ENCODE data around the gene MTCH1. TPM values are rescaled to one million over a fixed set of nuclear protein-coding genes. Genes with fewer than 3 reads are reported as not detected.

Gene MTCH1
- total RNA-seq, 1 donor from 2014 or later, result 120 TPM

- Mint-ChIP-seq H3K9me3 (no peaks in the 10 kb centered on the region), H3K27ac (no peak overlapping the region), H3K4me3 (no peak overlapping the region), H3K27me3 (ENCODE audit: insufficient read depth) (no peaks in the 10 kb centered on the region), H3K4me1 (ENCODE audit: low read depth) (peaks cover 7% of the 10 kb centered on the region), H3K36me3 (ENCODE audit: low read depth) (peaks cover 47% of the 10 kb centered on the region)
- no peak for DNase-seq (ENCODE audit: low spot score)
- intact Hi-C loops (cut with micrococcal nuclease), result no loop called here
Measured at GRCh38 chr6:36969240-36969691, 16.7 kb downstream of the MTCH1 start.

GRCh38 chr6:36968266-36968977 is 17.6 kb downstream of the MTCH1 start:
- DNase-seq (ENCODE audit: low spot score), result no peak
- no peak overlapping the region for H3K27ac Mint-ChIP-seq
- H3K4me3 Mint-ChIP-seq, result no peak overlapping the region
- intact Hi-C loops (cut with micrococcal nuclease), result no loop called here
- peaks cover 13% of the 10 kb centered on the region for H3K4me1 Mint-ChIP-seq (ENCODE audit: low read depth)
- H3K36me3 Mint-ChIP-seq (ENCODE audit: low read depth), result peaks cover 44% of the 10 kb centered on the region
- H3K9me3 Mint-ChIP-seq, result no peaks in the 10 kb centered on the region
- H3K27me3 Mint-ChIP-seq (ENCODE audit: insufficient read depth), result no peaks in the 10 kb centered on the region

- no peaks in the 10 kb centered on the region for H3K9me3 Mint-ChIP-seq
- intact Hi-C loops (cut with micrococcal nuclease), result no loop called here
- no peak overlapping the region for H3K4me3 Mint-ChIP-seq
- H3K36me3 Mint-ChIP-seq (ENCODE audit: low read depth), result peaks cover 40% of the 10 kb centered on the region
- H3K4me1 Mint-ChIP-seq (ENCODE audit: low read depth), result peaks cover 20% of the 10 kb centered on the region
- H3K27ac Mint-ChIP-seq, result peak overlapping the region; percentile 34
- no peak for DNase-seq (ENCODE audit: low spot score)
- H3K27me3 Mint-ChIP-seq (ENCODE audit: insufficient read depth), result no peaks in the 10 kb centered on the region
Measured at GRCh38 chr6:36967757-36968156, 18.2 kb downstream of the MTCH1 start.

- Mint-ChIP-seq H3K4me1 (ENCODE audit: low read depth) (peaks cover 22% of the 10 kb centered on the region), H3K36me3 (ENCODE audit: low read depth) (peaks cover 35% of the 10 kb centered on the region), H3K9me3 (no peaks in the 10 kb centered on the region), H3K27ac (no peak overlapping the region), H3K27me3 (ENCODE audit: insufficient read depth) (no peaks in the 10 kb centered on the region), H3K4me3 (no peak overlapping the region)
- intact Hi-C loops (cut with micrococcal nuclease), result no loop called here
- no peak for DNase-seq (ENCODE audit: low spot score)
Measured at GRCh38 chr6:36967301-36967700, 18.7 kb downstream of the MTCH1 start.

- H3K27ac Mint-ChIP-seq, result no peak overlapping the region
Measured at GRCh38 chr6:36964908-36965307, 21.1 kb downstream of the MTCH1 start.

GRCh38 chr6:36964349-36964748 is 21.6 kb downstream of the MTCH1 start:
- Mint-ChIP-seq H3K27ac (no peak overlapping the region), H3K4me3 (no peak overlapping the region), H3K9me3 (no peaks in the 10 kb centered on the region), H3K27me3 (ENCODE audit: insufficient read depth) (no peaks in the 10 kb centered on the region), H3K36me3 (ENCODE audit: low read depth) (peaks cover 20% of the 10 kb centered on the region), H3K4me1 (ENCODE audit: low read depth) (peaks cover 38% of the 10 kb centered on the region)
- DNase-seq (ENCODE audit: low spot score), result no peak
- intact Hi-C loops (cut with micrococcal nuclease), result no loop called here

More at GRCh38 chr6:36964908-36965307, 21.1 kb downstream of the MTCH1 start:
- Mint-ChIP-seq H3K9me3 (no peaks in the 10 kb centered on the region), H3K4me1 (ENCODE audit: low read depth) (peaks cover 37% of the 10 kb centered on the region), H3K27me3 (ENCODE audit: insufficient read depth) (no peaks in the 10 kb centered on the region), H3K4me3 (no peak overlapping the region), H3K36me3 (ENCODE audit: low read depth) (peaks cover 25% of the 10 kb centered on the region)
- intact Hi-C loops (cut with micrococcal nuclease), result no loop called here
- DNase-seq (ENCODE audit: low spot score), result no peak

- Mint-ChIP-seq H3K36me3 (ENCODE audit: low read depth) (peaks cover 18% of the 10 kb centered on the region), H3K4me3 (no peak overlapping the region), H3K9me3 (no peaks in the 10 kb centered on the region), H3K4me1 (ENCODE audit: low read depth) (peaks cover 38% of the 10 kb centered on the region), H3K27ac (peak overlapping the region; percentile 86), H3K27me3 (ENCODE audit: insufficient read depth) (no peaks in the 10 kb centered on the region)
- DNase-seq (ENCODE audit: low spot score), result no peak
- intact Hi-C loops (cut with micrococcal nuclease), result loop anchor here (1.0 kb wide), 2 partner anchors 23 to 51 kb away; partner anchors contain the start of gene MTCH1
Measured at GRCh38 chr6:36963451-36964290, 22.3 kb downstream of the MTCH1 start.

GRCh38 chr6:36962874-36963273 is 23.1 kb downstream of the MTCH1 start:
- H3K27me3 Mint-ChIP-seq (ENCODE audit: insufficient read depth), result no peaks in the 10 kb centered on the region
- H3K4me3 Mint-ChIP-seq, result peak overlapping the region; percentile 38
- H3K36me3 Mint-ChIP-seq (ENCODE audit: low read depth), result peaks cover 11% of the 10 kb centered on the region
- peaks cover 38% of the 10 kb centered on the region for H3K4me1 Mint-ChIP-seq (ENCODE audit: low read depth)
- H3K27ac Mint-ChIP-seq, result peak overlapping the region; percentile 86
- peak; percentile 83 for DNase-seq (ENCODE audit: low spot score)
- intact Hi-C loops (cut with micrococcal nuclease), result loop anchor here (1.0 kb wide), 2 partner anchors 23 to 51 kb away; partner anchors contain the start of gene MTCH1
- no peaks in the 10 kb centered on the region for H3K9me3 Mint-ChIP-seq

GRCh38 chr6:36961441-36962435 is 24.3 kb downstream of the MTCH1 start:
- intact Hi-C loops (cut with micrococcal nuclease), result no loop called here
- H3K4me3 Mint-ChIP-seq, result no peak overlapping the region

GRCh38 chr6:36959555-36960250 is 26.3 kb downstream of the MTCH1 start:
- intact Hi-C loops (cut with micrococcal nuclease), result no loop called here
- H3K4me3 Mint-ChIP-seq, result no peak overlapping the region
- DNase-seq (ENCODE audit: low spot score), result no peak
- peaks cover 60% of the 10 kb centered on the region for H3K4me1 Mint-ChIP-seq (ENCODE audit: low read depth)
- H3K36me3 Mint-ChIP-seq (ENCODE audit: low read depth), result no peaks in the 10 kb centered on the region
- no peaks in the 10 kb centered on the region for H3K9me3 Mint-ChIP-seq
- peaks cover 2% of the 10 kb centered on the region for H3K27me3 Mint-ChIP-seq (ENCODE audit: insufficient read depth)
- H3K27ac Mint-ChIP-seq, result no peak overlapping the region

More at GRCh38 chr6:36961441-36962435, 24.3 kb downstream of the MTCH1 start:
- peaks cover under 1% of the 10 kb centered on the region for H3K27me3 Mint-ChIP-seq (ENCODE audit: insufficient read depth)
- H3K4me1 Mint-ChIP-seq (ENCODE audit: low read depth), result peaks cover 45% of the 10 kb centered on the region
- H3K36me3 Mint-ChIP-seq (ENCODE audit: low read depth), result peaks cover 8% of the 10 kb centered on the region
- no peaks in the 10 kb centered on the region for H3K9me3 Mint-ChIP-seq
- no peak overlapping the region for H3K27ac Mint-ChIP-seq
- no peak for DNase-seq (ENCODE audit: low spot score)

- Mint-ChIP-seq H3K4me3 (no peak overlapping the region), H3K9me3 (no peaks in the 10 kb centered on the region), H3K27me3 (ENCODE audit: insufficient read depth) (peaks cover 2% of the 10 kb centered on the region), H3K27ac (no peak overlapping the region), H3K4me1 (ENCODE audit: low read depth) (peaks cover 65% of the 10 kb centered on the region), H3K36me3 (ENCODE audit: low read depth) (no peaks in the 10 kb centered on the region)
- DNase-seq (ENCODE audit: low spot score), result no peak
- intact Hi-C loops (cut with micrococcal nuclease), result no loop called here
Measured at GRCh38 chr6:36958775-36959554, 27.0 kb downstream of the MTCH1 start.

Data from activated T-helper 1 cell treated with anti-CD3 and anti-CD28 coated beads, Interleukin-12 subunit alpha, Interleukin-12 subunit beta, Interleukin-2, Interleukin-4 antibody, amounts not matched to agents 30 ng/mL and 10 ng/mL and 1 ng/mL, durations not matched to agents 14 hours and 24 hours and 36 hours (primary cell).